ENCODE results near the gene CCDC87.

Gene CCDC87

GRCh38 chr11:66625752-66626149 is 32.9 kb upstream of the CCDC87 start:
- Histone ChIP-seq H3K9me3 (ENCODE audit: insufficient read depth, low read length) (no peaks in the 10 kb centered on the region), H3K4me3 (ENCODE audit: insufficient read depth, low read length, poor library complexity, severe bottlenecking) (no peak overlapping the region), H3K79me2 (ENCODE audit: insufficient read depth, low read length) (peaks cover 100% of the 10 kb centered on the region), H3K9ac (ENCODE audit: low read length) (no peak overlapping the region), H3F3A (ENCODE audit: insufficient read depth) (peaks cover 8% of the 10 kb centered on the region; the same call in 1 of the 2 replicates), H3K4me2 (ENCODE audit: low read depth, low read length, poor library complexity, severe bottlenecking) (no peak overlapping the region), H3K36me3 (ENCODE audit: low read length) (peaks cover 58% of the 10 kb centered on the region), H3K27me3 (ENCODE audit: low read length) (no peaks in the 10 kb centered on the region), H4K20me1 (ENCODE audit: low read depth, low read length) (peaks cover 46% of the 10 kb centered on the region), H3K9me2 (replicated peaks; ENCODE audit: insufficient read depth, low read length) (no peaks in the 10 kb centered on the region), H3K27ac (ENCODE audit: low read depth, low read length) (no peak overlapping the region), H2AFZ (ENCODE audit: low read depth, low read length, severe bottlenecking) (no peak overlapping the region)
- TF ChIP-seq, protein P1, sequence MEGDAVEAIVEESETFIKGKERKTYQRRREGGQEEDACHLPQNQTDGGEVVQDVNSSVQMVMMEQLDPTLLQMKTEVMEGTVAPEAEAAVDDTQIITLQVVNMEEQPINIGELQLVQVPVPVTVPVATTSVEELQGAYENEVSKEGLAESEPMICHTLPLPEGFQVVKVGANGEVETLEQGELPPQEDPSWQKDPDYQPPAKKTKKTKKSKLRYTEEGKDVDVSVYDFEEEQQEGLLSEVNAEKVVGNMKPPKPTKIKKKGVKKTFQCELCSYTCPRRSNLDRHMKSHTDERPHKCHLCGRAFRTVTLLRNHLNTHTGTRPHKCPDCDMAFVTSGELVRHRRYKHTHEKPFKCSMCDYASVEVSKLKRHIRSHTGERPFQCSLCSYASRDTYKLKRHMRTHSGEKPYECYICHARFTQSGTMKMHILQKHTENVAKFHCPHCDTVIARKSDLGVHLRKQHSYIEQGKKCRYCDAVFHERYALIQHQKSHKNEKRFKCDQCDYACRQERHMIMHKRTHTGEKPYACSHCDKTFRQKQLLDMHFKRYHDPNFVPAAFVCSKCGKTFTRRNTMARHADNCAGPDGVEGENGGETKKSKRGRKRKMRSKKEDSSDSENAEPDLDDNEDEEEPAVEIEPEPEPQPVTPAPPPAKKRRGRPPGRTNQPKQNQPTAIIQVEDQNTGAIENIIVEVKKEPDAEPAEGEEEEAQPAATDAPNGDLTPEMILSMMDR (IDR thresholded peaks at IDR 0.05; ENCODE audit: insufficient read depth, low read length, poor library complexity, severe bottlenecking) = no peak
- no peak for TF ChIP-seq EZH2phosphoT487 (conservative IDR thresholded peaks at IDR 0.05; ENCODE audit: low read length)

GRCh38 chr11:66625041-66625751 is 32.3 kb upstream of the CCDC87 start:
- Histone ChIP-seq H3K36me3 (ENCODE audit: low read length) (peaks cover 58% of the 10 kb centered on the region), H3K9me3 (ENCODE audit: insufficient read depth, low read length) (no peaks in the 10 kb centered on the region), H3K79me2 (ENCODE audit: insufficient read depth, low read length) (peaks cover 100% of the 10 kb centered on the region), H3K9me2 (replicated peaks; ENCODE audit: insufficient read depth, low read length) (no peaks in the 10 kb centered on the region), H3K27ac (ENCODE audit: low read depth, low read length) (no peak overlapping the region), H3F3A (ENCODE audit: insufficient read depth) (peaks cover 8% of the 10 kb centered on the region; the same call in 1 of the 2 replicates), H3K9ac (ENCODE audit: low read length) (no peak overlapping the region), H3K4me2 (ENCODE audit: low read depth, low read length, poor library complexity, severe bottlenecking) (no peak overlapping the region), H3K27me3 (ENCODE audit: low read length) (no peaks in the 10 kb centered on the region), H3K4me3 (ENCODE audit: insufficient read depth, low read length, poor library complexity, severe bottlenecking) (no peak overlapping the region), H2AFZ (ENCODE audit: low read depth, low read length, severe bottlenecking) (no peak overlapping the region), H4K20me1 (ENCODE audit: low read depth, low read length) (peaks cover 50% of the 10 kb centered on the region)
- TF ChIP-seq, protein P1 (IDR thresholded peaks at IDR 0.05; ENCODE audit: insufficient read depth, low read length, poor library complexity, severe bottlenecking) = no peak
- TF ChIP-seq EZH2phosphoT487 (conservative IDR thresholded peaks at IDR 0.05; ENCODE audit: low read length) = no peak

- no peak overlapping the region for H3K27ac ChIP-seq (ENCODE audit: low read depth, low read length)
- no peaks in the 10 kb centered on the region for H3K9me3 ChIP-seq (ENCODE audit: insufficient read depth, low read length)
- peaks cover 100% of the 10 kb centered on the region for H3K79me2 ChIP-seq (ENCODE audit: insufficient read depth, low read length)
- TF ChIP-seq EZH2phosphoT487 (conservative IDR thresholded peaks at IDR 0.05; ENCODE audit: low read length) = no peak
- TF ChIP-seq, protein P1 (IDR thresholded peaks at IDR 0.05; ENCODE audit: insufficient read depth, low read length, poor library complexity, severe bottlenecking) = no peak
- H3K9me2 ChIP-seq (replicated peaks; ENCODE audit: insufficient read depth, low read length) = no peaks in the 10 kb centered on the region
- peaks cover 56% of the 10 kb centered on the region for H3K36me3 ChIP-seq (ENCODE audit: low read length)
- H2AFZ ChIP-seq (ENCODE audit: low read depth, low read length, severe bottlenecking) = no peak overlapping the region
- peaks cover 49% of the 10 kb centered on the region for H4K20me1 ChIP-seq (ENCODE audit: low read depth, low read length)
- no peak overlapping the region for H3K9ac ChIP-seq (ENCODE audit: low read length)
- H3K27me3 ChIP-seq (ENCODE audit: low read length) = no peaks in the 10 kb centered on the region
- no peak overlapping the region for H3K4me3 ChIP-seq (ENCODE audit: insufficient read depth, low read length, poor library complexity, severe bottlenecking)
- no peak overlapping the region for H3K4me2 ChIP-seq (ENCODE audit: low read depth, low read length, poor library complexity, severe bottlenecking)
- peaks cover 6% of the 10 kb centered on the region; the same call in 1 of the 2 replicates for H3F3A ChIP-seq (ENCODE audit: insufficient read depth)
These were observed 31.6 kb upstream of the CCDC87 start for GRCh38 chr11:66624450-66624849.
